H9 (cell line): ENCODE measurements around the gene TAP2. TPM values are rescaled to one million over a fixed set of nuclear protein-coding genes. Genes with fewer than 3 reads are reported as not detected.

Source experiments
- DNase-seq: peaks from one replicate; pipeline ENCODE4 v3.0.0-alpha.2; 2017
- H2AFZ ChIP-seq: one replicate; pipeline ENCODE4 v1.6.1; 2013; ENCODE audit warnings: mild to moderate bottlenecking, low read length, control low read depth, moderate library complexity
- H2AK5ac ChIP-seq: 2 replicates; pipeline ENCODE4 v1.6.1; 2013; ENCODE audit warnings: low read length, control low read depth, mixed read lengths; ENCODE audit not compliant: insufficient read length
- H2BK120ac ChIP-seq: one replicate; pipeline ENCODE4 v1.6.1; 2013; ENCODE audit warnings: low read depth, mild to moderate bottlenecking, low read length, control low read depth, inconsistent platforms; ENCODE audit not compliant: poor library complexity, severe bottlenecking
- H2BK12ac ChIP-seq: 2 replicates; pipeline ENCODE4 v1.6.1; 2013; ENCODE audit warnings: low read length, control low read depth, mixed read lengths, low read depth; ENCODE audit not compliant: insufficient read length
- H2BK15ac ChIP-seq: 2 replicates; pipeline ENCODE4 v1.6.1; 2013; ENCODE audit warnings: low read depth, low read length, control low read depth
- H2BK20ac ChIP-seq: one replicate; pipeline ENCODE4 v1.6.1; 2013; ENCODE audit warnings: low read depth, mild to moderate bottlenecking, low read length, control low read depth, inconsistent platforms; ENCODE audit not compliant: poor library complexity, severe bottlenecking
- H2BK5ac ChIP-seq: 2 replicates; pipeline ENCODE4 v1.6.1; 2013; ENCODE audit warnings: low read length, control low read depth, mixed read lengths; ENCODE audit not compliant: insufficient read length
- H3K14ac ChIP-seq: 2 replicates; pipeline ENCODE4 v1.6.1; 2013; ENCODE audit warnings: low read length, control low read depth; ENCODE audit not compliant: insufficient read depth
- H3K18ac ChIP-seq: 2 replicates; pipeline ENCODE4 v1.6.1; 2013; ENCODE audit warnings: low read depth, mild to moderate bottlenecking, mixed read lengths, low read length, control low read depth; ENCODE audit not compliant: insufficient read length
- H3K23ac ChIP-seq: 2 replicates; pipeline ENCODE4 v1.6.1; 2013; ENCODE audit warnings: low read length, control low read depth, mixed read lengths, low read depth; ENCODE audit not compliant: insufficient read length
- H3K23me2 ChIP-seq: 2 replicates; pipeline ENCODE4 v1.6.1; 2013; ENCODE audit warnings: low read depth, mild to moderate bottlenecking, mixed read lengths, low read length, control low read depth; ENCODE audit not compliant: insufficient read length, poor library complexity, severe bottlenecking
- H3K27ac ChIP-seq: 2 replicates; pipeline ENCODE4 v1.5.1; 2013; ENCODE audit warnings: low read length, control low read depth, mixed read lengths, low read depth; ENCODE audit not compliant: insufficient read length
- H3K27me3 ChIP-seq: 2 replicates; pipeline ENCODE4 v1.6.1; 2013; ENCODE audit warnings: low read length, control low read depth, inconsistent platforms; ENCODE audit not compliant: insufficient read depth
- H3K4ac ChIP-seq: 2 replicates; pipeline ENCODE4 v1.6.1; 2013; ENCODE audit warnings: low read depth, mild to moderate bottlenecking, control low read depth, inconsistent platforms, low read length, moderate library complexity
- H3K4me1 ChIP-seq: 2 replicates; pipeline ENCODE4 v1.6.1; 2013; ENCODE audit warnings: low read length, control low read depth, inconsistent platforms; ENCODE audit not compliant: insufficient read depth
- H3K4me2 ChIP-seq: 2 replicates; pipeline ENCODE4 v1.6.1; 2013; ENCODE audit warnings: low read length, control low read depth, mixed read lengths; ENCODE audit not compliant: insufficient read length, insufficient read depth
- H3K56ac ChIP-seq: 2 replicates; pipeline ENCODE4 v1.6.1; 2013; ENCODE audit warnings: low read depth, mild to moderate bottlenecking, mixed read lengths, low read length, control low read depth; ENCODE audit not compliant: insufficient read length
- H3K79me1 ChIP-seq: 2 replicates; pipeline ENCODE4 v1.6.1; 2013; ENCODE audit warnings: low read depth, mild to moderate bottlenecking, moderate library complexity, low read length, control low read depth, inconsistent platforms; ENCODE audit not compliant: insufficient read depth, poor library complexity, severe bottlenecking
- H3K79me2 ChIP-seq: 2 replicates; pipeline ENCODE4 v1.6.1; 2013; ENCODE audit warnings: low read length, control low read depth, inconsistent platforms; ENCODE audit not compliant: insufficient read depth
- H3K9ac ChIP-seq: 2 replicates; pipeline ENCODE4 v1.6.1; 2013; ENCODE audit warnings: low read length, control low read depth, mixed read lengths; ENCODE audit not compliant: insufficient read length; ENCODE audit errors: extremely low read depth
- H3K9me3 ChIP-seq: one replicate; pipeline ENCODE4 v1.6.1; 2013; ENCODE audit warnings: low read depth, low read length, inconsistent platforms; ENCODE audit not compliant: control insufficient read depth
- H3T11ph ChIP-seq: one replicate; pipeline ENCODE4 v1.6.1; 2013; ENCODE audit warnings: mild to moderate bottlenecking, low read length, control low read depth, inconsistent platforms
- H4K20me1 ChIP-seq: one replicate; pipeline ENCODE4 v1.6.1; 2013; ENCODE audit not compliant: control insufficient read depth, insufficient read length, insufficient read depth
- H4K5ac ChIP-seq: 2 replicates; pipeline ENCODE4 v1.6.1; 2013; ENCODE audit warnings: low read depth, mild to moderate bottlenecking, mixed read lengths, low read length, control low read depth; ENCODE audit not compliant: insufficient read length
- H4K8ac ChIP-seq: replicated peaks from 2 replicates; pipeline ENCODE4 v1.6.1; 2013; ENCODE audit warnings: low read length, control low read depth, mixed read lengths, low read depth; ENCODE audit not compliant: insufficient read length
- H4K91ac ChIP-seq: 2 replicates; pipeline ENCODE4 v1.6.1; 2013; ENCODE audit warnings: low read depth, mild to moderate bottlenecking, moderate library complexity, mixed read lengths, low read length, control low read depth; ENCODE audit not compliant: insufficient read length
- H3K27ac Mint-ChIP-seq, 3 experiments: 2 replicates in 2 of 3; 3 replicates in 1 of 3; pipeline ENCODE4 v1.8.0; 2020 to 2021; ENCODE audit warnings: mixed read lengths in 3 of 3, mild to moderate bottlenecking in 1 of 3, moderate library complexity in 1 of 3
- H3K27me3 Mint-ChIP-seq: 2 replicates; pipeline ENCODE4 v1.8.0; 2021; ENCODE audit warnings: low read depth, mild to moderate bottlenecking, moderate library complexity, mixed read lengths
- H3K36me3 Mint-ChIP-seq, 3 experiments: 2 replicates in 2 of 3; 3 replicates in 1 of 3; pipeline ENCODE4 v1.8.0; 2020 to 2021; ENCODE audit warnings: low read depth in 3 of 3, mixed read lengths in 3 of 3; ENCODE audit not compliant: insufficient read depth in 1 of 3
- H3K4me1 Mint-ChIP-seq, 2 experiments: 2 replicates each; pipeline ENCODE4 v1.8.0; 2020; ENCODE audit warnings: mixed read lengths in 2 of 2
- H3K4me3 Mint-ChIP-seq, 2 experiments: 2 replicates in 1 of 2; 3 replicates in 1 of 2; pipeline ENCODE4 v1.8.0; 2020 to 2021; ENCODE audit warnings: mild to moderate bottlenecking in 2 of 2, mixed read lengths in 2 of 2, moderate library complexity in 1 of 2
- H3K9me3 Mint-ChIP-seq, 2 experiments: 2 replicates in 1 of 2; 3 replicates in 1 of 2; pipeline ENCODE4 v1.8.0; 2020; ENCODE audit warnings: mild to moderate bottlenecking in 2 of 2, mixed read lengths in 2 of 2, moderate library complexity in 1 of 2
- WGBS: extraction: QIAGEN DNeasy Blood & Tissue Kit; methylation state at CpG from one replicate; pipeline ENCODE4 v1.1.7; 2013; ENCODE audit warnings: missing lambda C conversion rate, low lambda C conversion rate, mixed read lengths; ENCODE audit not compliant: insufficient read length; ENCODE audit errors: extremely low coverage; 5-methylcytosine and 5-hydroxymethylcytosine counted together
- total RNA-seq: library from RNA; stranded (reverse); gene quantifications from 2 replicates; pipeline ENCODE4 v1.2.1, GENCODE V29; 2021
- TF ChIP-seq, protein P1 (sequence below): fragments of 200-600 bp; sonication (generic); conservative IDR thresholded peaks from 3 replicates; pipeline ENCODE4 v1.8.0; 2021; ENCODE audit warnings: antibody characterized with exemption, mild to moderate bottlenecking

TAP2 gene
- total RNA-seq, 1 experiment from 2014 or later = 16.3 TPM

DNA sequence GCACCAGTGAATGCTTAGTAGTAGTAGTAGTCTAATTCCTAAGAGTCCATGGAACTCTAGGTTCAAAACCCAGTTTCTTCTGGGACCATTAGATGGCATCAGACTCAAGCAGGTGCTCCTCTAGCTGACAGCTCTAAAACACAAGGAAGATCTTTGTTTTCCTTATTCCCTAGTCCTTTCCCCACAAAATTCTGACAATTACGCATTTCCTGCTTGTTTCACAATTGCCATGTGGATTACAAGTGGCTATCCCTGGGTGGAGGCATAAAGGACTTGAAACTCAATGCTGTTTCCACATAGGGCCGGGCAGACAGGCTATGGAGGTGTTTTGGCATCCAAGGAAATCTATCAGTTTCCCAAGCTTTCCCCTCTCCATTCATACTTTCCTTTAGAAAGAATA is 12.6 kb downstream of the TAP2 start:
- H3K27me3 ChIP-seq = no peaks in the 10 kb centered on the region
- H3K14ac ChIP-seq = no peak overlapping the region
- TF ChIP-seq, protein P1, sequence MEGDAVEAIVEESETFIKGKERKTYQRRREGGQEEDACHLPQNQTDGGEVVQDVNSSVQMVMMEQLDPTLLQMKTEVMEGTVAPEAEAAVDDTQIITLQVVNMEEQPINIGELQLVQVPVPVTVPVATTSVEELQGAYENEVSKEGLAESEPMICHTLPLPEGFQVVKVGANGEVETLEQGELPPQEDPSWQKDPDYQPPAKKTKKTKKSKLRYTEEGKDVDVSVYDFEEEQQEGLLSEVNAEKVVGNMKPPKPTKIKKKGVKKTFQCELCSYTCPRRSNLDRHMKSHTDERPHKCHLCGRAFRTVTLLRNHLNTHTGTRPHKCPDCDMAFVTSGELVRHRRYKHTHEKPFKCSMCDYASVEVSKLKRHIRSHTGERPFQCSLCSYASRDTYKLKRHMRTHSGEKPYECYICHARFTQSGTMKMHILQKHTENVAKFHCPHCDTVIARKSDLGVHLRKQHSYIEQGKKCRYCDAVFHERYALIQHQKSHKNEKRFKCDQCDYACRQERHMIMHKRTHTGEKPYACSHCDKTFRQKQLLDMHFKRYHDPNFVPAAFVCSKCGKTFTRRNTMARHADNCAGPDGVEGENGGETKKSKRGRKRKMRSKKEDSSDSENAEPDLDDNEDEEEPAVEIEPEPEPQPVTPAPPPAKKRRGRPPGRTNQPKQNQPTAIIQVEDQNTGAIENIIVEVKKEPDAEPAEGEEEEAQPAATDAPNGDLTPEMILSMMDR = peak; percentile 66; the same call in 2 of the 3 replicates
- no peak overlapping the region for H3K4me2 ChIP-seq
- H3K9ac ChIP-seq = no peak overlapping the region
- no peak overlapping the region for H3K23ac ChIP-seq
- no peak overlapping the region for H4K5ac ChIP-seq
- Mint-ChIP-seq H3K36me3 (peaks cover 5 to 14% (median 7%) of the 10 kb centered on the region in 3 experiments; a peak in 5 of 7 replicates), H3K9me3 (no peaks in the 10 kb centered on the region), H3K27ac (no peak overlapping the region), H3K4me1 (peaks cover 0 to 6% of the 10 kb centered on the region in 2 experiments; a peak in 2 of 4 replicates), H3K27me3 (no peaks in the 10 kb centered on the region), H3K4me3 (no peak overlapping the region)
- H3K56ac ChIP-seq = no peak overlapping the region
- no peaks in the 10 kb centered on the region for H3K79me1 ChIP-seq
- no peak overlapping the region for H3K27ac ChIP-seq
- no peaks in the 10 kb centered on the region for H3K4me1 ChIP-seq
- WGBS = no CpG with 5 or more reads among the region's 2 CpGs
- H4K8ac ChIP-seq = no peak overlapping the region
- H2BK5ac ChIP-seq = no peak overlapping the region
- no peak overlapping the region for H2AK5ac ChIP-seq
- no peak overlapping the region for H2AFZ ChIP-seq
- H2BK120ac ChIP-seq = no peak overlapping the region
- H3K23me2 ChIP-seq = no peaks in the 10 kb centered on the region
- no peak overlapping the region for H3K18ac ChIP-seq
- no peak for DNase-seq
- no peak overlapping the region for H2BK20ac ChIP-seq
- H4K20me1 ChIP-seq = no peaks in the 10 kb centered on the region
- no peaks in the 10 kb centered on the region for H3K79me2 ChIP-seq
- H3K4ac ChIP-seq = no peak overlapping the region
- H2BK15ac ChIP-seq = no peak overlapping the region
- no peak overlapping the region for H4K91ac ChIP-seq
- no peak overlapping the region for H3T11ph ChIP-seq
- no peak overlapping the region for H2BK12ac ChIP-seq
- no peaks in the 10 kb centered on the region for H3K9me3 ChIP-seq
